Measurements from ENCODE around the gene DRAXIN.

Gene DRAXIN

GRCh38 chr1:11658542-11658941, 33.0 kb upstream of the DRAXIN start:
- DNase-seq, result no peak

GRCh38 chr1:11659748-11660147, 31.8 kb upstream of the DRAXIN start:
- no peak for DNase-seq

- no peak for DNase-seq
Observed at GRCh38 chr1:11661103-11661502, 30.4 kb upstream of the DRAXIN start.

GRCh38 chr1:11664336-11665065, 27.0 kb upstream of the DRAXIN start:
- peak; percentile 64 to 81 (median 78) for DNase-seq

GRCh38 chr1:11668516-11668915, 23.0 kb upstream of the DRAXIN start:
- DNase-seq, result no peak

- peak; percentile 72 to 82 (median 82) for DNase-seq
Observed at GRCh38 chr1:11670747-11671146, 20.8 kb upstream of the DRAXIN start.

- peak in 2 of 3 donors; percentile 24 to 30 for DNase-seq
Observed at GRCh38 chr1:11671205-11671543, 20.3 kb upstream of the DRAXIN start.

- no peak for DNase-seq
Observed at GRCh38 chr1:11671544-11672286, 19.8 kb upstream of the DRAXIN start.

- DNase-seq, result no peak
Observed at GRCh38 chr1:11673089-11673769, 18.3 kb upstream of the DRAXIN start.

- DNase-seq, result no peak
Observed at GRCh38 chr1:11674488-11674887, 17.0 kb upstream of the DRAXIN start.

- no peak for DNase-seq
Observed at GRCh38 chr1:11675325-11675724, 16.2 kb upstream of the DRAXIN start.

- no peak for DNase-seq
Observed at GRCh38 chr1:11676386-11677103, 15.0 kb upstream of the DRAXIN start.

GRCh38 chr1:11678442-11678841, 13.1 kb upstream of the DRAXIN start:
- DNase-seq, result no peak

GRCh38 chr1:11680270-11681070, 11.0 kb upstream of the DRAXIN start:
- DNase-seq, result no peak

- peak; percentile 90 to 97 (median 93) for DNase-seq
Observed at GRCh38 chr1:11681071-11681771, 10.3 kb upstream of the DRAXIN start, which contains the start of gene MAD2L2. TSS of gene MAD2L2 (minus strand) at chr1:11681148. CDS start at chr1:11680601, 547 bp downstream.

GRCh38 chr1:11682287-11682771, 9.2 kb upstream of the DRAXIN start:
- DNase-seq, result no peak

- DNase-seq, result peak in 1 of 3 donors; percentile 41
Observed at GRCh38 chr1:11682799-11683198, 8.7 kb upstream of the DRAXIN start.

- DNase-seq, result no peak
Observed at GRCh38 chr1:11684070-11684469, 7.4 kb upstream of the DRAXIN start.

- DNase-seq, result no peak
Observed at GRCh38 chr1:11685210-11685752, 6.2 kb upstream of the DRAXIN start.

GRCh38 chr1:11688506-11688905, 3.0 kb upstream of the DRAXIN start:
- DNase-seq, result no peak
